Measurements from ENCODE around the gene TMX1.

DNA sequence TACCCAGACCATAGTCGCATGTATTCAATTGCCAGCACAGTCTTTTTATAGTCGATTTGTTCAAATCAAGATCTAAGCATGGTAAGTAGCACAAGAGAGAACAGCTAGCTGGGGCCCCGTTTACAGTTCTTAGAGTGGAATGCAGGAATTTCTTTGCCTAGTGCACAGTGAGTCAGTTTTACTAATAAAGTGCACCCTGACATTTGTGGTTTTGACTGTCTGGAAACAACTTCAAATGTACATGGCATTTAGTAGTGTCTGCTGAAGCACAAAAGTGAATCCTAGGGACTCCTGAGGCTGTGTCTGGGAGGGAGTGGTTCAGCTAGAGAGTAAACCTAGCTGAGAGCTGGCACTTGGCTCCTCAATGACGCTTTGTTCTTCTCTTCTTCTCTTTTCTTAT is 64.9 kb downstream of the TMX1 start:
- no peak for TF ChIP-seq CTCF (IDR thresholded peaks at IDR 0.05)
- no peak for TF ChIP-seq POLR2A (IDR thresholded peaks at IDR 0.05)

Measured in testis (tissue), 2 donors.